DND-41 (cell line): ENCODE measurements around the gene TIGD1.

Experiments used
- ATAC-seq: fragments of 200-7000 bp; cut with Tn5 transposase; 3 replicates; pipeline ENCODE4 v1.9.1; 2021; ENCODE audit warnings: low read depth; ENCODE audit not compliant: insufficient read depth
- DNase-seq: peaks from one replicate; pipeline ENCODE4 v3.0.0-alpha.2; 2020
- H2AFZ ChIP-seq: 2 replicates; pipeline ENCODE4 v1.6.0; 2012; ENCODE audit warnings: low read depth, low read length
- H3K27ac ChIP-seq: 2 replicates; pipeline ENCODE4 v1.5.1; 2012; ENCODE audit warnings: low read length, inconsistent platforms
- H3K27me3 ChIP-seq: fragments of 200-600 bp; sonication (generic); 2 replicates; pipeline ENCODE4 v1.6.0; 2012; ENCODE audit warnings: low read length, mild to moderate bottlenecking, inconsistent platforms; ENCODE audit not compliant: insufficient read depth, poor library complexity
- H3K36me3 ChIP-seq: 2 replicates; pipeline ENCODE4 v1.5.1; 2012; ENCODE audit warnings: low read length, inconsistent platforms; ENCODE audit not compliant: insufficient read depth
- H3K4me1 ChIP-seq: 2 replicates; pipeline ENCODE4 v1.5.1; 2012; ENCODE audit warnings: mild to moderate bottlenecking, low read length; ENCODE audit not compliant: insufficient read depth
- H3K4me2 ChIP-seq: 2 replicates; pipeline ENCODE4 v1.6.0; 2012; ENCODE audit warnings: mild to moderate bottlenecking, moderate library complexity, low read length, inconsistent platforms; ENCODE audit not compliant: insufficient read depth
- H3K4me3 ChIP-seq, 2 experiments: fragments of 200-600 bp in 1 of 2; shearing (Covaris generic) in 1 of 2; 2 replicates each; pipeline ENCODE4 v1.5.1; 2012 to 2016; ENCODE audit warnings: inconsistent platforms in 2 of 2, low read length in 2 of 2, mild to moderate bottlenecking in 2 of 2, low read depth in 1 of 2, moderate library complexity in 1 of 2
- H3K79me2 ChIP-seq: 2 replicates; pipeline ENCODE4 v1.6.0; 2012; ENCODE audit warnings: low read length, inconsistent platforms; ENCODE audit not compliant: insufficient read depth
- H3K9ac ChIP-seq: 2 replicates; pipeline ENCODE4 v1.6.0; 2012; ENCODE audit warnings: low read depth, mild to moderate bottlenecking, inconsistent platforms, low read length, moderate library complexity
- H3K9me3 ChIP-seq: 2 replicates; pipeline ENCODE4 v1.5.1; 2012; ENCODE audit warnings: low read length, moderate library complexity, mild to moderate bottlenecking, inconsistent platforms; ENCODE audit not compliant: insufficient read depth, severe bottlenecking
- H4K20me1 ChIP-seq: 2 replicates; pipeline ENCODE4 v1.6.0; 2012; ENCODE audit warnings: low read length; ENCODE audit not compliant: insufficient read depth
- EZH2 ChIP-seq: IDR thresholded peaks from 3 replicates; pipeline ENCODE4 v1.6.1; 2012; ENCODE audit warnings: borderline replicate concordance, low read depth, mild to moderate bottlenecking, moderate library complexity, low read length, inconsistent platforms; ENCODE audit not compliant: severe bottlenecking
- TF ChIP-seq, protein P1 (sequence below): IDR thresholded peaks from 2 replicates; pipeline ENCODE4 v1.5.1; 2012; ENCODE audit warnings: borderline replicate concordance, low read length, moderate library complexity, mild to moderate bottlenecking; ENCODE audit not compliant: poor library complexity, severe bottlenecking; ENCODE audit errors: extremely low read depth

Gene TIGD1

DNA sequence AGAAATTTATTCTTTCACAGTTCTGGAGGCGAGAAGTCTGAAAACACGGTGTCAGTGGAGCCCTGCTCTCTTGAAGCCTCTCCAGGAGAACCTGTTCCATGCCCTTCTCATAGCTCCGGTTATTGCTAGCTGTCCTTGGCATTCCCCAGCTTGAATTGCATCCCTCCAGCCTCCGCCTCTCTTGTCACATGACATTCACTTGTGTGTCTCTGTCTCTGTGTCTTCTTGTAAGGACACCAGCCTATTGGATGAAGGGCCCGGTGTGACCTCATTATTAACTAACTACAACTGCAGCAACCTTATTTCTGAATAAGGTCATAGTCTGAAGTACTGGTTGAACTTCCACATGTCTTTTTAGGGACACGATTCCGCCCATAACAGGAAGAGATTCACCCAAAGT is 34.7 kb downstream of the TIGD1 start:
- no peak overlapping the region for H3K27ac ChIP-seq
- no peaks in the 10 kb centered on the region for H3K9me3 ChIP-seq
- no peak overlapping the region for H2AFZ ChIP-seq
- H3K79me2 ChIP-seq = no peaks in the 10 kb centered on the region
- no peaks in the 10 kb centered on the region for H3K4me1 ChIP-seq
- H3K4me3 ChIP-seq = no peak overlapping the region
- H4K20me1 ChIP-seq = no peaks in the 10 kb centered on the region
- H3K9ac ChIP-seq = no peak overlapping the region
- TF ChIP-seq, protein P1, sequence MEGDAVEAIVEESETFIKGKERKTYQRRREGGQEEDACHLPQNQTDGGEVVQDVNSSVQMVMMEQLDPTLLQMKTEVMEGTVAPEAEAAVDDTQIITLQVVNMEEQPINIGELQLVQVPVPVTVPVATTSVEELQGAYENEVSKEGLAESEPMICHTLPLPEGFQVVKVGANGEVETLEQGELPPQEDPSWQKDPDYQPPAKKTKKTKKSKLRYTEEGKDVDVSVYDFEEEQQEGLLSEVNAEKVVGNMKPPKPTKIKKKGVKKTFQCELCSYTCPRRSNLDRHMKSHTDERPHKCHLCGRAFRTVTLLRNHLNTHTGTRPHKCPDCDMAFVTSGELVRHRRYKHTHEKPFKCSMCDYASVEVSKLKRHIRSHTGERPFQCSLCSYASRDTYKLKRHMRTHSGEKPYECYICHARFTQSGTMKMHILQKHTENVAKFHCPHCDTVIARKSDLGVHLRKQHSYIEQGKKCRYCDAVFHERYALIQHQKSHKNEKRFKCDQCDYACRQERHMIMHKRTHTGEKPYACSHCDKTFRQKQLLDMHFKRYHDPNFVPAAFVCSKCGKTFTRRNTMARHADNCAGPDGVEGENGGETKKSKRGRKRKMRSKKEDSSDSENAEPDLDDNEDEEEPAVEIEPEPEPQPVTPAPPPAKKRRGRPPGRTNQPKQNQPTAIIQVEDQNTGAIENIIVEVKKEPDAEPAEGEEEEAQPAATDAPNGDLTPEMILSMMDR = no peak
- no peak for TF ChIP-seq EZH2
- no peaks in the 10 kb centered on the region for H3K36me3 ChIP-seq
- no peaks in the 10 kb centered on the region for H3K27me3 ChIP-seq
- ATAC-seq (no peak), DNase-seq (no peak)
- H3K4me2 ChIP-seq = no peak overlapping the region

DNA sequence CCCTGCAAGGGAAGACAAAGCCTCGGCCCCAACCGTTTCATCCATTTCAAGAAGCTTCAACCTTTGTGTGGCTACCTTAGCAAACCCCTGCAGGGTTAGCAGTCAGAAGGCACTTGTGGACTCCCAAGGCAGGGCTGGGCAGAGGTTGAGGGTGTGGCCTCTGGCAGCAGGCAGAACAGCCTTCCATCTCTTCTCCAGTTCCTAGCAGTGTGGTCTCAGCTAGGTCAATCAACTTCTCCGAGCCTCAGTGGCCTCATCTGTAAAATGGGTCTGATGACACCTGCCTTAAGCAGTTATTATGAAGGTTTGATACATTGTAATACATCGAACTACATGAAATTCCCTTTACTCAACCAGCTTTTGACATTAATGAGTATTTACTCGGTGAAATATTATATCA is 37.0 kb downstream of the TIGD1 start:
- Histone ChIP-seq H3K27ac (no peak overlapping the region), H3K4me2 (no peak overlapping the region), H3K9ac (no peak overlapping the region), H3K9me3 (no peaks in the 10 kb centered on the region), H3K36me3 (no peaks in the 10 kb centered on the region), H3K79me2 (no peaks in the 10 kb centered on the region), H3K27me3 (no peaks in the 10 kb centered on the region), H2AFZ (no peak overlapping the region), H3K4me1 (no peaks in the 10 kb centered on the region), H4K20me1 (no peaks in the 10 kb centered on the region), H3K4me3 (no peak overlapping the region)
- ATAC-seq = no peak
- no peak for TF ChIP-seq EZH2
- TF ChIP-seq, protein P1 = no peak
- no peak for DNase-seq

DNA sequence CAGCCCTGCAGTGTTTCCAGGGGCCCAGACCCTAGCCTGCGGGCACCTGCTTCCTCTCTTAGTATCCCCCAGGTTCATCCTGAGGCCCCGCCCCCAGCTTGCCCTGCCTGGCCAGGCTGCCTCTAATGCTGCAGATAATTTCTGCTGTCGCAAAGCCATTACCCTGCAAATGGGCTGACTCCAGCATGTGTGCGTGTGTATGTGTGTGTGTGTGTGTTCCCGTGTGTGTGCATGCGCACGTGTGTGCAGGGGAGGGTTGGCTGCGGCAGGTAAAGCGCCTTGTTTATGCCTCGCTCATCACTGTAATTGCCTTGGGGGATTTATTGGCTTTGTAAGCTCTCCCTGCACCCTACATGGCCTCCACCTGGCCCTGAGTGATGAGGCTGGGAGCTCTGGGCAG is 37.8 kb downstream of the TIGD1 start:
- Histone ChIP-seq H3K27ac (no peak overlapping the region), H3K4me2 (no peak overlapping the region), H3K9ac (no peak overlapping the region), H3K36me3 (no peaks in the 10 kb centered on the region), H3K27me3 (no peaks in the 10 kb centered on the region), H3K79me2 (no peaks in the 10 kb centered on the region), H3K4me1 (no peaks in the 10 kb centered on the region), H4K20me1 (no peaks in the 10 kb centered on the region), H3K9me3 (no peaks in the 10 kb centered on the region), H3K4me3 (no peak overlapping the region), H2AFZ (no peak overlapping the region)
- ATAC-seq (no peak), DNase-seq (no peak)
- no peak for TF ChIP-seq EZH2
- TF ChIP-seq, protein P1 = no peak

DNA sequence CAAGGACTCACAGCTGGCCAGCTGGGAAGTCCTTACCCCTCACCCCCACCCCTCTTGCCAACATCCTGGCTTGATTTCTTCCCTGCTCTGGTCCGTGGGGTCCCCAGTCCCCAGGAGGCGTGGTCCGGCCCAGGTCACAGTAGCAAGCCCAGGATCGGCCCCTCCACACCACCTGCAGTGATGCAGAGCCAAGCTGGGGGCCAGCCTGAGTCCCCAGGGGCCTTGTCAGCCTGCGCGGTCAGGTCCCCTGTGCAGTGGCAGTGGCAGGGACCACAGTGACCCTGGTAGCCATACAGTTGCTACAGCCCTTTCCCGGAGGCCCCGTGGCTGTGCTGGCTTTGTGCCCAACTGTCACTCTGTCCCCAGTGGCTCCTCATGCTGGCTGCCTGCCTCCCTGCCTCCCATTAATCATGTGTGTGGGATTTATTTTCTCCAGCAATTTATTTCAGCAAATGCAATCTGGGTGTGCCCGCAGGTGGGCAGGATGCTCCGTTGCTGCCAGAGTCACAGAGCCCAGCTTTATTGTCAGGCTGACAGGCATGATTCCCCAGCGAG is 38.9 kb downstream of the TIGD1 start:
- Histone ChIP-seq H3K27me3 (no peaks in the 10 kb centered on the region), H3K4me2 (no peak overlapping the region), H2AFZ (no peak overlapping the region), H3K9me3 (no peaks in the 10 kb centered on the region), H3K27ac (no peak overlapping the region), H3K79me2 (no peaks in the 10 kb centered on the region), H3K4me1 (no peaks in the 10 kb centered on the region), H3K36me3 (no peaks in the 10 kb centered on the region), H4K20me1 (no peaks in the 10 kb centered on the region; the same call in 1 of the 2 replicates), H3K9ac (no peak overlapping the region), H3K4me3 (no peak overlapping the region)
- DNase-seq = no peak
- TF ChIP-seq EZH2 = no peak
- TF ChIP-seq, protein P1 = no peak
- ATAC-seq = no peak
